Measurements from ENCODE around the gene SOST.

The SOST gene

GRCh38 chr17:43707184-43707583, 51.4 kb downstream of the SOST start:
- DNase-seq (ENCODE audit: low read depth in 2 of 2): no peak

- no peak for DNase-seq (ENCODE audit: low read depth in 2 of 2)
Measured at GRCh38 chr17:43706235-43706634, 52.4 kb downstream of the SOST start.

Measured in stimulated activated CD8-positive, alpha-beta memory T cell treated with anti-CD3 and anti-CD28 coated beads, Interleukin-7, amount 100 ng/mL, for 4 hours (primary cell).